Measurements from ENCODE around the gene ZP1.

GRCh38 chr11:60852982-60853950 is 14.1 kb upstream of the ZP1 start:
- TF ChIP-seq CREM (IDR thresholded peaks at IDR 0.05): no peak
- no peak for TF ChIP-seq CREM (CRISPR knock-in tag; IDR thresholded peaks at IDR 0.05)
- TF ChIP-seq, protein P1, sequence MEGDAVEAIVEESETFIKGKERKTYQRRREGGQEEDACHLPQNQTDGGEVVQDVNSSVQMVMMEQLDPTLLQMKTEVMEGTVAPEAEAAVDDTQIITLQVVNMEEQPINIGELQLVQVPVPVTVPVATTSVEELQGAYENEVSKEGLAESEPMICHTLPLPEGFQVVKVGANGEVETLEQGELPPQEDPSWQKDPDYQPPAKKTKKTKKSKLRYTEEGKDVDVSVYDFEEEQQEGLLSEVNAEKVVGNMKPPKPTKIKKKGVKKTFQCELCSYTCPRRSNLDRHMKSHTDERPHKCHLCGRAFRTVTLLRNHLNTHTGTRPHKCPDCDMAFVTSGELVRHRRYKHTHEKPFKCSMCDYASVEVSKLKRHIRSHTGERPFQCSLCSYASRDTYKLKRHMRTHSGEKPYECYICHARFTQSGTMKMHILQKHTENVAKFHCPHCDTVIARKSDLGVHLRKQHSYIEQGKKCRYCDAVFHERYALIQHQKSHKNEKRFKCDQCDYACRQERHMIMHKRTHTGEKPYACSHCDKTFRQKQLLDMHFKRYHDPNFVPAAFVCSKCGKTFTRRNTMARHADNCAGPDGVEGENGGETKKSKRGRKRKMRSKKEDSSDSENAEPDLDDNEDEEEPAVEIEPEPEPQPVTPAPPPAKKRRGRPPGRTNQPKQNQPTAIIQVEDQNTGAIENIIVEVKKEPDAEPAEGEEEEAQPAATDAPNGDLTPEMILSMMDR (CRISPR knock-in tag; IDR thresholded peaks at IDR 0.05): no peak
- TF ChIP-seq ZMYM4 (CRISPR knock-in tag; IDR thresholded peaks at IDR 0.05): no peak
- TF ChIP-seq KLF9 (CRISPR knock-in tag; IDR thresholded peaks at IDR 0.05; ENCODE audit: low read depth): no peak
- TF ChIP-seq POLR2A (IDR thresholded peaks at IDR 0.05; ENCODE audit: insufficient read depth in 1 of 2, low read depth in 2 of 2, low read length in 2 of 2): no peak
- no peak for TF ChIP-seq ZZZ3 (CRISPR knock-in tag; IDR thresholded peaks at IDR 0.05; ENCODE audit: borderline replicate concordance)
- no peak for TF ChIP-seq PCBP1 (IDR thresholded peaks at IDR 0.05; ENCODE audit: borderline replicate concordance, low read depth, low read length)
- TF ChIP-seq, protein P2, sequence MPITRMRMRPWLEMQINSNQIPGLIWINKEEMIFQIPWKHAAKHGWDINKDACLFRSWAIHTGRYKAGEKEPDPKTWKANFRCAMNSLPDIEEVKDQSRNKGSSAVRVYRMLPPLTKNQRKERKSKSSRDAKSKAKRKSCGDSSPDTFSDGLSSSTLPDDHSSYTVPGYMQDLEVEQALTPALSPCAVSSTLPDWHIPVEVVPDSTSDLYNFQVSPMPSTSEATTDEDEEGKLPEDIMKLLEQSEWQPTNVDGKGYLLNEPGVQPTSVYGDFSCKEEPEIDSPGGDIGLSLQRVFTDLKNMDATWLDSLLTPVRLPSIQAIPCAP (CRISPR knock-in tag; IDR thresholded peaks at IDR 0.05; ENCODE audit: low read depth): no peak
- TF ChIP-seq NFKB2 (CRISPR knock-in tag; IDR thresholded peaks at IDR 0.05; ENCODE audit: borderline replicate concordance): no peak
- TF ChIP-seq ZNF274 (CRISPR knock-in tag; IDR thresholded peaks at IDR 0.05): no peak
- no peak for TF ChIP-seq PRMT3 (CRISPR knock-in tag; IDR thresholded peaks at IDR 0.05; ENCODE audit: borderline replicate concordance, low read depth)
- no peak for TF ChIP-seq TAF15 (IDR thresholded peaks at IDR 0.05; ENCODE audit: low read depth, low read length, poor library complexity, severe bottlenecking)
- peak; percentile 13 for TF ChIP-seq ZNF687 (CRISPR knock-in tag; IDR thresholded peaks at IDR 0.05)
- TF ChIP-seq, protein P3, sequence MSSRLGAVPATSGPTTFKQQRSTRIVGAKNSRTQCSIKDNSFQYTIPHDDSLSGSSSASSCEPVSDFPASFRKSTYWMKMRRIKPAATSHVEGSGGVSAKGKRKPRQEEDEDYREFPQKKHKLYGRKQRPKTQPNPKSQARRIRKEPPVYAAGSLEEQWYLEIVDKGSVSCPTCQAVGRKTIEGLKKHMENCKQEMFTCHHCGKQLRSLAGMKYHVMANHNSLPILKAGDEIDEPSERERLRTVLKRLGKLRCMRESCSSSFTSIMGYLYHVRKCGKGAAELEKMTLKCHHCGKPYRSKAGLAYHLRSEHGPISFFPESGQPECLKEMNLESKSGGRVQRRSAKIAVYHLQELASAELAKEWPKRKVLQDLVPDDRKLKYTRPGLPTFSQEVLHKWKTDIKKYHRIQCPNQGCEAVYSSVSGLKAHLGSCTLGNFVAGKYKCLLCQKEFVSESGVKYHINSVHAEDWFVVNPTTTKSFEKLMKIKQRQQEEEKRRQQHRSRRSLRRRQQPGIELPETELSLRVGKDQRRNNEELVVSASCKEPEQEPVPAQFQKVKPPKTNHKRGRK (CRISPR knock-in tag; IDR thresholded peaks at IDR 0.05): no peak
